Stomach (tissue), 9 donors: ENCODE data around the gene UGGT2. TPM values are rescaled to one million over a fixed set of nuclear protein-coding genes. Genes with fewer than 3 reads are reported as not detected.

Experiments used
- DNase-seq, 2 donors: peaks; one replicate each; pipeline versions ENCODE4 v3.0.0 to v3.0.0-alpha.2; 2013 to 2019
- H3K27ac ChIP-seq, 5 donors: fragments of 200-600 bp in 4 of 5; sonication (generic) in 4 of 5; one replicate each; pipeline ENCODE4 v1.5.1; 2013 to 2019; ENCODE audit warnings: mild to moderate bottlenecking in 1 of 5, moderate library complexity in 1 of 5
- H3K27me3 ChIP-seq, 3 donors: fragments of 200-600 bp; sonication (generic); one replicate each; pipeline ENCODE4 v1.5.1; 2017 to 2019; ENCODE audit warnings: mixed run types in 1 of 3
- H3K36me3 ChIP-seq, 4 donors: fragments of 200-600 bp; sonication (generic); 1 replicate in 3 of 4; 2 replicates in 1 of 4; pipeline ENCODE4 v1.5.1; 2016 to 2019
- H3K4me1 ChIP-seq, 4 donors: fragments of 200-600 bp; sonication (generic); one replicate each; pipeline ENCODE4 v1.5.1; 2016 to 2019
- H3K4me3 ChIP-seq, 4 donors: fragments of 200-600 bp; sonication (generic) in 3 of 4; one replicate each; pipeline ENCODE4 v1.5.1; 2016 to 2019; ENCODE audit warnings: mild to moderate bottlenecking in 1 of 4
- H3K9me3 ChIP-seq, 4 donors: fragments of 200-600 bp; sonication (generic); one replicate each; pipeline ENCODE4 v1.5.1; 2016 to 2019
- EP300 ChIP-seq: sonication (generic); formaldehyde crosslinking; IDR thresholded peaks from one replicate; pipeline ENCODE4 v1.6.1; 2017; ENCODE audit warnings: antibody characterized with exemption
- POLR2A ChIP-seq, 4 donors: fragments of 450-650 bp; IDR thresholded peaks; one replicate each; pipeline ENCODE4 v1.6.1; 2016; ENCODE audit warnings: antibody characterized with exemption in 4 of 4, control low read depth in 2 of 4, mild to moderate bottlenecking in 1 of 4, moderate library complexity in 1 of 4
- POLR2AphosphoS5 ChIP-seq, 3 donors: sonication (generic); formaldehyde crosslinking; IDR thresholded peaks; one replicate each; pipeline ENCODE4 v1.6.1; 2016; ENCODE audit warnings: antibody characterized with exemption in 3 of 3
- WGBS, 5 donors: extraction: QIAGEN DNeasy Blood & Tissue Kit in 3 of 5; methylation state at CpG; one replicate each; pipeline versions ENCODE4 v1.1.5 to v1.1.7; 2013 to 2018; 5-methylcytosine and 5-hydroxymethylcytosine counted together
- intact Hi-C: fragments of 100-400 bp; cut with DNase I; formaldehyde crosslinking; loops from one replicate; pipeline ENCODE4 v1.15.1; 2023; ENCODE audit warnings: low total_unique reads
- polyA plus RNA-seq, 3 donors: library from polyadenylated mRNA; stranded (reverse); fragments of 200-250 nt; gene quantifications; one replicate each; pipeline ENCODE4 v1.2.3, GENCODE V29; 2013
- total RNA-seq, 5 donors: library from RNA; depleted of rRNA; stranded (reverse); fragments of >200 nt; gene quantifications; one replicate each; pipeline versions ENCODE4 v1.1.0 to v1.2.3, GENCODE V29; 2014 to 2016
- TF ChIP-seq, protein P1 (sequence below), 7 experiments: fragments of 450-650 bp in 4 of 7; fragments of 200-600 bp in 3 of 7; sonication (generic) in 3 of 7; IDR thresholded peaks; one replicate each; pipeline ENCODE4 v1.5.1; 2016 to 2019; ENCODE audit warnings: antibody characterized with exemption in 7 of 7, control low read depth in 2 of 7, mild to moderate bottlenecking in 1 of 7
- donor health status: healthy with polysubstance abuse.
- donor health status: Bipolar disorder and iron deficiency.
- donor health status: healthy.

The UGGT2 gene
- total and polyA plus RNA-seq, 8 donors: 2.1 to 140 (median 21.6) TPM

DNA sequence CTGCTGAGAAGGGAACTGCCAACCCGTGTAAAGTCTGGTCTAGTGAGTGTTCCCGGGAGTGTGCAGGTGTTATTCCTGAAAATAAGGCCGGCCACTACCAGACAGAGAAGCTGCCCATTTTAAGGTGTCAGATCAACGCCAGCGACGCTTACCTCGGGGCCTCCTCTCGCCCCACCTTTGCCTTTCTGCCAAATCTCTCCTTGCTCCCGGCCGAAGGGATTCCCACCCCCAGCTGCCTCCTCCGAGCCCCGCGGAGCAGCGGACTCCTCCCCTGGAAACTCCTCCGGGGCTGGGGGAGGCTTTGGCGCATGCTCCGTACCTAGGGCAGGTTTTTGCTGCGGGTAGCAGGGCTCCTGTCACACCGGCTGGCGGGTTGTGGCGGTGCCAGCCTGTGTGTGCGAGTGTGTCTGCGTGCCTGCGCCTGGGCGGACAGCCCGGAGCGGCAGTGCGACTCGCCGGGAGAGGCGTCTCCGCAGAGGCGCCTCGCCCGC, 36.6 kb upstream of the UGGT2 start, which contains the start of gene HS6ST3:
HS6ST3 (plus strand) TSS at position 359 of the 491 bp plus-strand sequence.
- Histone ChIP-seq H3K4me1 (peaks cover 5 to 35% (median 24%) of the 10 kb centered on the region in 4 donors), H3K27ac (peak within 1 kb of the TSS in 3 of 5 donors; percentile 47 to 72 (median 49)), H3K27me3 (peaks cover 0 to 69% (median 37%) of the 10 kb centered on the region in 3 donors), H3K9me3 (no peaks in the 10 kb centered on the region), H3K36me3 (no peaks in the 10 kb centered on the region), H3K4me3 (peak within 1 kb of the TSS; percentile 44 to 67 (median 58))
- peak; percentile 73 to 77 for DNase-seq
- WGBS, 5 donors: 0 to 2% (median 1%) methylated on average over 12 to 35 of the region's 35 CpGs
- intact Hi-C loops: no loop called here
- TF ChIP-seq POLR2A (IDR thresholded peaks at IDR 0.05) (no peak), EP300 (no peak), POLR2AphosphoS5 (IDR thresholded peaks at IDR 0.05) (peak in 1 of 3 donors; percentile 7)
- TF ChIP-seq, protein P1, sequence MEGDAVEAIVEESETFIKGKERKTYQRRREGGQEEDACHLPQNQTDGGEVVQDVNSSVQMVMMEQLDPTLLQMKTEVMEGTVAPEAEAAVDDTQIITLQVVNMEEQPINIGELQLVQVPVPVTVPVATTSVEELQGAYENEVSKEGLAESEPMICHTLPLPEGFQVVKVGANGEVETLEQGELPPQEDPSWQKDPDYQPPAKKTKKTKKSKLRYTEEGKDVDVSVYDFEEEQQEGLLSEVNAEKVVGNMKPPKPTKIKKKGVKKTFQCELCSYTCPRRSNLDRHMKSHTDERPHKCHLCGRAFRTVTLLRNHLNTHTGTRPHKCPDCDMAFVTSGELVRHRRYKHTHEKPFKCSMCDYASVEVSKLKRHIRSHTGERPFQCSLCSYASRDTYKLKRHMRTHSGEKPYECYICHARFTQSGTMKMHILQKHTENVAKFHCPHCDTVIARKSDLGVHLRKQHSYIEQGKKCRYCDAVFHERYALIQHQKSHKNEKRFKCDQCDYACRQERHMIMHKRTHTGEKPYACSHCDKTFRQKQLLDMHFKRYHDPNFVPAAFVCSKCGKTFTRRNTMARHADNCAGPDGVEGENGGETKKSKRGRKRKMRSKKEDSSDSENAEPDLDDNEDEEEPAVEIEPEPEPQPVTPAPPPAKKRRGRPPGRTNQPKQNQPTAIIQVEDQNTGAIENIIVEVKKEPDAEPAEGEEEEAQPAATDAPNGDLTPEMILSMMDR (IDR thresholded peaks at IDR 0.05): no peak

DNA sequence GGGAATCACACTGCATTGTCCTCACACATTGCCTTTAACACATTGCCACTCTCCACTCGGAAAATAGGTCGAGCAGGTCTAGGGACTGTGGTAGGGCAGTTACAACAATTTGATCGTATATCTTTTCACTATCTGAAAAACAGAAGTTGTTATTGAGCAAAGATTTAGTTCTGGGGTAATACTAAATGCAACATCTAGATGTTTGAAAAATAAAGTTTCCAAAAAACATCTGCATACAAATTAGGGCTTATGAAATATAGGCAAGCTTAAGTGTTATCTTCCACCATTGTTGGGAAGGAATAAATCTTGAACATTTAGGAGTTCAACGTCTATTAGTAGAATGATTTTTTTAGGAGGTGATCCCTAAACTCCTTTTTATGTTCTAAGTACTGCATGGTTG, 35.9 kb upstream of the UGGT2 start:
- Histone ChIP-seq H3K9me3 (no peaks in the 10 kb centered on the region), H3K4me3 (no peak overlapping the region), H3K4me1 (peaks cover 5 to 35% (median 24%) of the 10 kb centered on the region in 4 donors), H3K36me3 (no peaks in the 10 kb centered on the region), H3K27me3 (peaks cover 0 to 63% (median 37%) of the 10 kb centered on the region in 3 donors), H3K27ac (no peak overlapping the region)
- TF ChIP-seq, protein P1 (IDR thresholded peaks at IDR 0.05): no peak
- 58 to 69% (median 63%) methylated on average over 4 of the region's 4 CpGs for WGBS, 5 donors
- intact Hi-C loops: no loop called here
- no peak for DNase-seq

DNA sequence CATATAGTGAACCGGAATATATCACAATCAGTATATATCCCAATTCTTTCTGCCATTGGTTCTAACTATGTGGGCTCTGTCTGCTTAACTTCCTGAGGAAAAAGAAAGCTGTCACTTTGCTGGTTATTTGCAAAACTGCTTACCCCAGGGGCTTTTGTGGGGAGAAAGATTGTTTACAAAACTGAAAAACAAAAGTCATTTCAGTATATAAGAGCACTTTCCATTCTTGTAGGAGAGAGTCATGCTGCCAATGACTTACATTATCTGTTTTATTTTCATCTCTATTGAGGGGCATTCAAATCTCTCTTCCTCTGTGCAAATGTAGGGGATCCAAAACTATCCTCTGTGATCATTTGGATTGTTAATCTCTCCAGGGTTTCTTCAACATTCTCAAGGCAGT, 33.5 kb upstream of the UGGT2 start:
- Histone ChIP-seq H3K4me3 (no peak overlapping the region), H3K9me3 (no peaks in the 10 kb centered on the region), H3K4me1 (peaks cover 5 to 22% (median 20%) of the 10 kb centered on the region in 4 donors), H3K27ac (no peak overlapping the region), H3K36me3 (no peaks in the 10 kb centered on the region), H3K27me3 (peaks cover 0 to 47% (median 32%) of the 10 kb centered on the region in 3 donors)
- intact Hi-C loops: no loop called here
- 86 to 97% (median 95%) methylated on average over 1 of the region's 1 CpG for WGBS, 5 donors
- no peak for DNase-seq
- TF ChIP-seq POLR2A (IDR thresholded peaks at IDR 0.05) (no peak), POLR2AphosphoS5 (IDR thresholded peaks at IDR 0.05) (no peak), EP300 (no peak)
- TF ChIP-seq, protein P1 (IDR thresholded peaks at IDR 0.05): no peak

DNA sequence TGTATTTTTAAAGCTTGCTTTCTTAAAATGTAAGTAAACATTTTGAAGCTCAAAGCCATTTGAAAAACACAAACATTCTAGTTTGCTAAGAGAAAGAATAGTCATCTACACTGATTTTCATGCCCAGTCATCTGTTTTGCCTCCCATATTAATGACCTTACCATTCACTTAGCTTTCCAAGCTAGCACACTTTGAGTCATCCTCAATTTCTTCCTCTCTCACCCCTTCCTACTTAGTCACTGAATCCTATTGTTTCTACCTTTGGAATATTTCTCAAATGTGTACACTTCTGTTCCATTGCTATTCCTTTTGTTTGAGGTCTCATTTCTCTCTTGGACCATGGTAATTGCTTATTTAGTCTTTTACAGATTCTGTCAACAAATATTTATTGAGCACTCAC, 29.4 kb upstream of the UGGT2 start:
- intact Hi-C loops: no loop called here

More for the DNA sequence above, 29.4 kb upstream of the UGGT2 start:
- Histone ChIP-seq H3K9me3 (no peaks in the 10 kb centered on the region), H3K4me1 (no peaks in the 10 kb centered on the region), H3K36me3 (no peaks in the 10 kb centered on the region), H3K27ac (no peak overlapping the region), H3K27me3 (peaks cover 0 to 7% (median 0%) of the 10 kb centered on the region in 3 donors), H3K4me3 (no peak overlapping the region)
- no peak for DNase-seq
- TF ChIP-seq POLR2A (IDR thresholded peaks at IDR 0.05) (no peak), POLR2AphosphoS5 (IDR thresholded peaks at IDR 0.05) (no peak), EP300 (no peak)
- TF ChIP-seq, protein P1 (IDR thresholded peaks at IDR 0.05): no peak
